K562 (cell line): Measurements from ENCODE around the gene ACAP2. TPM values are rescaled to one million over a fixed set of nuclear protein-coding genes. Genes with fewer than 3 reads are reported as not detected.

ENCODE experiments used
- CBX8 ChIP-seq: fragments of 200-600 bp; sonication (generic); IDR thresholded peaks from 2 replicates; pipeline ENCODE4 v1.6.1; 2012; ENCODE audit warnings: borderline replicate concordance, mixed run types, low read depth, mild to moderate bottlenecking, moderate library complexity, mixed read lengths, low read length, control low read depth, inconsistent platforms; ENCODE audit not compliant: poor library complexity, severe bottlenecking; ENCODE audit errors: extremely low read depth
- CHAMP1 ChIP-seq: fragments of 450-650 bp; IDR thresholded peaks from 2 replicates; pipeline ENCODE4 v1.6.1; 2016; ENCODE audit warnings: mild to moderate bottlenecking
- HNRNPK ChIP-seq: fragments of 200-400 bp; formaldehyde crosslinking; IDR thresholded peaks from one replicate; pipeline ENCODE4 v1.6.1; 2018; ENCODE audit warnings: mild to moderate bottlenecking, low read depth, low read length; ENCODE audit not compliant: poor library complexity, severe bottlenecking
- JUNB ChIP-seq: fragments of 450-650 bp; formaldehyde crosslinking; conservative IDR thresholded peaks from 2 replicates; pipeline ENCODE4 v1.4.0; 2020; ENCODE audit warnings: mild to moderate bottlenecking
- SIN3B ChIP-seq: fragments of 450-650 bp; IDR thresholded peaks from 2 replicates; pipeline ENCODE4 v1.6.1; 2017; ENCODE audit warnings: low read depth, mild to moderate bottlenecking, moderate library complexity
- ZMIZ1 ChIP-seq, 2 experiments: fragments of 150-350 bp in 1 of 2; IDR thresholded peaks; 2 replicates each; pipeline ENCODE4 v1.6.1; 2012 to 2016; ENCODE audit warnings: low read depth in 2 of 2, low read length in 2 of 2, mild to moderate bottlenecking in 1 of 2, moderate library complexity in 1 of 2
- ZNF23 ChIP-seq: fragments of 250-450 bp; sonication (Bioruptor Pico); IDR thresholded peaks from 2 replicates; pipeline ENCODE4 v1.4.0; 2020; ENCODE audit warnings: mild to moderate bottlenecking
- ZNF408 ChIP-seq: fragments of 250-450 bp; sonication (Bioruptor Pico); IDR thresholded peaks from 2 replicates; pipeline ENCODE4 v1.4.0; 2020; ENCODE audit warnings: low read depth, mild to moderate bottlenecking, moderate library complexity
- ZNF444 ChIP-seq: fragments of 250-450 bp; sonication (Bioruptor Pico); IDR thresholded peaks from 2 replicates; pipeline ENCODE4 v1.4.0; 2020; ENCODE audit warnings: mild to moderate bottlenecking, moderate library complexity
- polyA plus RNA-seq, 8 experiments: library from polyadenylated mRNA; depleted of rRNA in 4 of 8; stranded (reverse) in 5 of 8; unstranded in 3 of 8; fragments of >200 nt; fragmentation: Nextera tagmentation in 2 of 8; fragmentation: Illumina TruSeq in 1 of 8; extraction: Ambion mirVana in 2 of 8; extraction: Trizol in 1 of 8; gene quantifications; 2 replicates each; pipeline versions ENCODE4 v1.2.1 to v1.2.3, GENCODE V29; 2011 to 2014; ENCODE audit warnings: inconsistent platforms in 1 of 8, missing spikeins in 1 of 8
- total RNA-seq, 7 experiments: library from RNA; depleted of rRNA in 6 of 7; stranded (reverse); fragments of >200 nt in 6 of 7; fragmentation: Illumina TruSeq in 2 of 7; extraction: Trizol in 2 of 7; gene quantifications; 2 replicates each; pipeline versions ENCODE4 v1.2.1 to v1.2.3, GENCODE V29; 2011 to 2021; ENCODE audit warnings: low replicate concordance in 1 of 7
- TF ChIP-seq, protein P1 (sequence below): fragments of 250-450 bp; sonication (Bioruptor Pico); IDR thresholded peaks from 2 replicates; pipeline ENCODE4 v1.5.0; 2021; ENCODE audit warnings: mild to moderate bottlenecking, moderate library complexity

Gene ACAP2
- total and polyA plus RNA-seq, 9 of the 15 experiments (the other 6 are each of a cell fraction or from before 2014, with no cell fraction given), result 10.6 to 52.7 (median 34.4) TPM

DNA sequence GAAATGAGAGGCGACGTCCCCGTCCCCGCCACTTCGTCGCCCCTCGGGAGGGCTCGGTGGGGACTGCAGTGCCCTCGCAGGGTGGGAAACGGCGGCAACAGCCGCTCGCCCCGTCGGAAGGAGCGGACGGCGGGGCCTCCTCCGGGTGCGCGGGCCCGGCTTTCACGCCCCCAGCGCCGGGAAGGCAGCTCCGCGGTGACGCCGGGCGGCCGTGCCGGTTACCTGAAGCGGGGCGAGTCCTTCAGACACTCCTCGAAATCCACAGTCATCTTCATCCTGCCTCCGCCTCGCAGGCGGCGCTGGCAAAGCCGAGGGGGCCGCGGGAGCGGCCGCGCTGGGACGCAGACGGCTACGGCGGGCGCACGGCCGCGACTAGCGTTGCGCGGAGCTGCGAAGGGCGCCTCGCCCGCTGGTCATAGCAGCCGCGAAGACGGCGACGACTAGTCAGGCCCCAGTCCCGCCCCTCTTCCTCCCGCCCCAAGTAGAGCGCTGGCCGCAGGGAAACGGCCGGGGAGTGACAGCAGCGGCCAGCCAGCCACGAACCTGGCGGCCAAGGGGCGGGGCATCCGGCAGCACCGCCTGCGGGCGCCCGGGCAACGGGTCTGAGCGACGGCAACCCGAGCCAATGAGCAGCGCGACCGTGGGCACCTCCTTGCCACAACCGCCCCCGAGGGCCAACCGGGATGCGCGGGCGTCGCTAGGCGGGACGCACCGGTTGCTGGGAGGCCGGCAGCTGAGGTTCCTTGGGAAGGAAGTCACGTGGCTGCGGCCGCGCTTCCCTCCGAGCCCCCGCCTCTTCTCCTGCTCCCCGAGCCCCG, at the start of gene ACAP2 (continued):
- TF ChIP-seq HNRNPK (peak; percentile 12), CHAMP1 (no peak), CBX8 (no peak), ZNF408 (CRISPR knock-in tag) (no peak), ZNF23 (CRISPR knock-in tag) (no peak), ZNF444 (CRISPR knock-in tag) (no peak), ZMIZ1 (IDR thresholded peaks at IDR 0.05; ENCODE audit: low read depth in 2 of 2, low read length in 2 of 2) (no peak; a peak in 1 of 4 replicates), SIN3B (0 out of 2 replicates have a peak, but pooled peaks have one; percentile 21), JUNB (CRISPR knock-in tag) (no peak)
- TF ChIP-seq, protein P1, sequence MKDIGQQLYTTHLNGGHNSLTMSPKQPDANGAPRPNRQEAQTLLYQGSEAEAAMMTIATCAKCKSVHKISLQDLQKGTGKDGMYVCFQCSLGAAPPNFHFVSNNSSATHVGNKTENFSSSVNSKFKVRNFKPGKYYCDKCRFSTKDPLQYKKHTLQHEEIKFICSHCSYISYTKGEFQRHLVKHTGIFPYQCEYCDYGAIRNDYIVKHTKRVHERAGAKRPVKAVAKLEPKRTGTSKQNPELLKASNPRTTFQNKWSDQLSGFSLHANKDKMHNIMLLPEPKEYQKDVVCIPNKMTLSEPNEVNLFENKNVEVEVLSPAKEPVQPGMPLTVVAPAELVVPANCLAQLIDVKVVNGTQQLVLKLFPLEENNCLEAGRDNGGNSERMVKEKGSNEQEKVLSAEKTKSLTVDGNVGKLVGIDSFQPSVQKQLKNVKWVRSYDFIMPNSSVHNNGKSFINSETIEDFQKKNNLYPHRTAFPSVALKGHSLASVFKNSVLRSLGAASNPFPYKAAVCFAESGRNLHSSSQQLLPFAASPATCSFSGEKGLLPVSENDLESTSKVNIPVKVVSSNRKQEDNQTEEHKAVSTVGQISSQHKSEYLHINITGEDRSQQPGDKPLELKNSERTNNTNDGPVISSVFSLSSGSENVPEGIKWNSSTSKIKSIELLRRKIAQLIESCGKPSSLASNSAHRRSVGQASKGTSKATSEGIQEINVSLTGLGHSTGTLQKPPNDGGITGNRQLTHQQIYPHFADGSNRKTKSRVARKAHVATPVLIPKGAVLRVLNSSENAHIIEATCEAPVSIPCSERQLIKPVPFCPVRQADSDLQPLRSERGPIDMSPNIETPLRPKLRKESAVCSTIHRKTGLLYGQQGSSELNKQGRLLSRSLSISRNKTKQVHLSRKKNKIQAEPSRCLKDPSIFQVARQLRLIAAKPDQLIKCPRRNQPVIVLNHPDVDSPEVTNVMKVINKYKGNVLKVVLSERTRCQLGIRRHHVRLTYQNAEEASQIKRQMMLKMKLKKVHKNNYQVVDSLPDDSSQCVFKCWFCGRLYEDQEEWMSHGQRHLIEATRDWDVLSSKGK, result no peak
